HTR-8/SVneo (cell line): Measurements from ENCODE around the gene CCL3.
"Not testable (repeated sequence)": the region's sequence is repeated elsewhere in the genome, so short reads cannot be mapped to it uniquely, and the experiment has no call there.

Source experiments
- DNase-seq: peaks from one replicate; pipeline ENCODE4 v3.0.0; 2011; ENCODE audit warnings: low spot score, mixed read lengths; ENCODE audit not compliant: insufficient read length
- FAIRE-seq: peaks from 2 replicates; lab custom pipeline; 2011; peaks lifted over from hg19 to GRCh38; lab: Jason Lieb, UNC

Gene CCL3

GRCh38 chr17:36089888-36090836 lies at the start of gene CCL3:
Gene CCL3, minus strand, starts transcription at chr17:36090143. Its CDS starts 85 bp downstream, at chr17:36090058.
- no peak for FAIRE-seq
- no peak for DNase-seq

DNA sequence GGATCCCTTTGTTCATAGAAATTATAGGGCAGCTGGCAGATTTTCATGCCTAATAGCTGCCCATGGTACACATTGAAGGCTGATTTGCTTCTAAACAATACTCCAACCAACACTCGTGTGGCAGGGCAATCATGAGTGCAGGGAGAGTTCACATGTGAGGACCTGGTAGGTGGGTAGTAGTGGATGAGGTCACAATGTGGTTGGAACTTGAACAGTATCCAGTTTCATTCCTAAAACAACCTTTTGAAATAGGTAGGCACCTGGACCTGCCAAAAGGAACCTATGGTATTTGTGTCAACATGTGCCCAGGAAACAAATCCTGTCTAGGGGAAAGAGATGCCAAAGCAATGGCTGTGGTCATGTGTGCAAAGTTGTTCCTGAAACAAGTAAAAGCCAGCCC lies 46.5 kb upstream of the CCL3 start:
- FAIRE-seq (no peak), DNase-seq (no peak)

DNA sequence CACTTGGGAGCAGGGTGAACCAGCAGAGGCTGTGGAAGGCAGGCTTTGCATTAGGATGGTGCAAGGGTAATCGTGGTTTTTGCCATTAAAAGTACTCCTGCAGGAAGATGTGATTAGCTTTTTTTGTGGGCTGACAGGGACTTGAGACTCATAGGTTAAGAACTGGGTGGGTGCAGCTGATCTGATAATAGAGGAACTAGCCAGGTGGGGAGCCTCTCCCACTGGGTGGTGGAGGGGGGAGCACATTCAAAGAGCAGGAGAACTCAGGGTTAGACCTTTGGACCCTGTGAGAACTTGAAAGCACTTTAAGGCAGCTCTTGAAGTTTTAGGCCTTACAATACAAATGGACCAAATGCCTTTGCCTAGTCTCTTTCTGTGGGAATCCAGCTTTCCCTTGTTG lies 46.1 kb upstream of the CCL3 start:
- DNase-seq: no peak
- no peak for FAIRE-seq

GRCh38 chr17:36135465-36135864 lies 45.5 kb upstream of the CCL3 start:
- FAIRE-seq (no peak), DNase-seq (no peak)

DNA sequence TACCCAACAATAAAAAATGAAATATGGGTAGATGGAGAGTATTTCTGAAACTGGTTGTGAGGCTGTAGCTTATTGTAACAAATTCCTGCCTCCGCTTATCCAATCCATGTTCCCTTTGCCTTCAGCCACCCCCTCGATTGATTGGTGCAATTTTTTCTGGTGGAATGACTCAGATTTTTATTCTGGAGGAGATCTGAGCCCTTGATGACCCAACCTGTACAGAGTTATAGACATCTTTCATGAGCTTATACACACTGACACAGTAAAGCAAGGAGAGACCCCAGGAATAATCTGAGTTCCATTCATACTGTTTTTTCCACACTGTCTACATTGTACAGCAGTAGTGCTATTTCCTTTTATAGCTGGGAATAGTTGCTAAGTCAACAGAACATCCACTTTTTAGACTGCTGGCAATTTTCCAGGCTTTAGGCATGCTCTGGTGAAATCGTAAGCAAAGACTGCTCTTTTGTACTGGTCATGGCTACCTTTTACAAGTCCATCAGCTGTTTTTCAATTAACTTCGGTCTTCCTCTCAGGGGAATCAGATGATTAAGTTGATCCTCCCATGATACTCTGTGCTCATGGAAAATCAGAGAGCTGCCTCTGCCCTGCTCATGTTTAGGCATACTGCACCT lies 43.8 kb upstream of the CCL3 start:
- DNase-seq (no peak), FAIRE-seq (no peak)

DNA sequence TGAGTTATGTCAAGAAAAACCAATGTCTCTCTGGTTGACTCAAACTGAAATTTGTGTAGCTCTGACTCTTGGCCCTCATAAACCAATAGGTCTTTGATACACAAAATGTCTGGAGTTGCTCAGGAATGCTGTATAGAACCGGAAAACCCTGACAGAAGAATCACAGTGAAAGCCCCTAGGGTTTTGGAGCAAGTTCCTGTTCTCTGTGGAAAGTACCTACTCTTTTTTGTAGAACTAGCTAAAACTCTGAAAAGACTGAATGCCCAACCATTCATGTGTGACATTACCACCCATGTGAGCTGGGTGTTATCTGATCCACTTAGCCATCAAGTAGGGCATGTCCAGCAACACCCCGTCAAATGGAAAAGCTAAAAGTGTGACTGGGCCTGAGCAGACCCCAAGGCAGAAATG lies 42.5 kb upstream of the CCL3 start:
- no peak for FAIRE-seq
- DNase-seq: no peak

GRCh38 chr17:36131931-36132330 lies 42.0 kb upstream of the CCL3 start:
- no peak for FAIRE-seq

GRCh38 chr17:36131421-36131820 lies 41.5 kb upstream of the CCL3 start:
- DNase-seq: no peak
- no peak for FAIRE-seq

More at GRCh38 chr17:36131931-36132330, 42.0 kb upstream of the CCL3 start:
- no peak for DNase-seq

DNA sequence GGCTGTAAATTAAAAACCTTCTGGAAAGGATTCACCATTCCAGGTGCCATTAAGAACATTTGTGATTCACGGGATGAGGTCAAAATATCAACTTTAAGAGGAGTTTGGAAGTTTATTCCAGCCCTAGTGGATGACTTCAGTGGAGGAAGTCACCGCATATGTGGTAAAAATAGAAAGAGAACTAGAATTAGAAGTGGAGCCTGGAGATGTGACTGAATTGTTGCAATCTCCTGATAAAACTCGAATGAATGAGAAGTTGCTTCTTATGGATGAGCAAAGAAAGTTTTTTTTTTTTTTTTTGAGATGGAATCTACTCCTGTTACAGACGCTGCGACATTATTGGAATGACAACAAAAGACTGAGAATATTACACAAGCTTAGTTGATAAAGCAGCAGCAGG lies 40.4 kb upstream of the CCL3 start:
- DNase-seq (no peak), FAIRE-seq (no peak)

DNA sequence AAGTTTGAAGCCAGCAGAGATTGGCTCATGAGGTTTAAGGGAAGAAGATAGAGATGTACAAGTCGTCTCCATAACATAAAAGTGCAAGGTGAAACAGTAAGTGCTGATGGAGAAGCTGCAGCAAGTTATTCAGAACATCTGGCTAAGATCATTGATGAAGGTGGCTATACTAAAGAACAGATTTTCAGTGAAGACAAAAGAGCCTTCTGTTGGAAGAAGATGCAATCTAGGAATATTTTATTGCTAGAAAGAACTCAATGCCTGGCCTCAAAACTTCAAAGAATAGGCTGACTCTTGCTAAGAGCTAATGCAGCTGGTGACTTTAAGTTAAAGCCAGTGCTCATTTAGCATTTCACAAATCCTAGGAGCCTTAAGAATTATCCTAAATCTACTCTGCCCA lies 39.7 kb upstream of the CCL3 start:
- DNase-seq: no peak

GRCh38 chr17:36128411-36128978 lies 38.6 kb upstream of the CCL3 start:
- DNase-seq: no peak
- no peak for FAIRE-seq

More for the DNA sequence above, 39.7 kb upstream of the CCL3 start:
- FAIRE-seq: no peak

DNA sequence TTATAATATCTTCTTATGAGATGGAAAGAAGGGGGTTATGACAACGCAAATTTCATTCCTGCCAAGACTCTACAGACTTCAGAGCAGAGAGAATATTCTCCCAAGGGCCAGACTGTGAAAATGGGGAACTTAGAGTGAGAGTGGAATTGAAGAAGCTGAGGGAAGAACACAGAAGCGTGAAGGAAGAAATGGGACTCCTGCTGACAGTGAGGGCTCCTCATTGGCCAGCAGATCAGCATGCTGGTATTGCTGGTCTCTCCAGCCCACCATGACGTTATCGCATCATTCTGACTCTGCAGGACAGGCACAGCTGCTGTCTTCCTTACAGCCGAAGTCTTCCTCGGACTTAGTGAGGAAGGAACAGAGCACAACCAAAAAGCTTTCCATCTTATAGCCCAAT lies 38.0 kb upstream of the CCL3 start:
- FAIRE-seq: no peak
- no peak for DNase-seq

- no peak for FAIRE-seq
- no peak for DNase-seq
These were observed 37.4 kb upstream of the CCL3 start for GRCh38 chr17:36127199-36127893.

GRCh38 chr17:36124879-36125824 lies 35.2 kb upstream of the CCL3 start:
- DNase-seq: no peak
- FAIRE-seq: no peak

DNA sequence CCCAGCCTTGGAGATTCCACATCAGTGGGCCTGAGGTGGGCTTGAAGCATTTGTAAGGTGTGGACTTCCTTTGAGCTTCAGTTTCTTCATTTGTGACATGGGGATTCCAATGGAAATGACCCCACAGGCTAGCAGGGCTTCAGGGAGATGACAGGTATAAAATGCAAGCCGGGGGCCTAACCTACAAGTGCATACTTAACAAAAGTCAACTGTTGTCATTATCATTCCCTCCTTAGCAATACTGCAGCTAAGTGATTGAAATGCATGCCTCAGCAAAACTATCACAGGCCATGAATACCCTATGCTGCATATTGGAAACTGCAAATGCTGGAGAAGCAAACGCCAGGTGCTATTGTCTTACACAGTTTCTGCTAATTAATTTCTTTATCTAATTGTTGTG lies 33.5 kb upstream of the CCL3 start:
- no peak for FAIRE-seq
- no peak for DNase-seq

DNA sequence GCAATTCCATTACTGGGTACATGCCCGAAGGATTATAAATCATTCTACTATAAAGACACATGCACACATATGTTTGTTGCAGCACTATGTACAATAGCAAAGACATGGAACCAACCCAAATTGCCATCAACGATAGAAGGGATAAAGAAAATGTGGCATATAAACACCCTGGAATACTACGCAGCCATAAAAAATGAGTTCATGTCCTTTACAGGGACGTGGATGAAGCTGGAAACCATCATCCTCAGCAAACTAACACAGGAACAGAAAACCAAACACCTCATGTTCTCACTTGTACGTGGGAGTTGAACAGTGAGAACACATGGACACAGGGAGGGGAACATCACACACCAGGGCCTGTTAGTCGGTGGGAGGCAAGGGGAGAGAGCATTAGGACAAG lies 31.2 kb upstream of the CCL3 start:
- DNase-seq, FAIRE-seq: not testable (repeated sequence)

DNA sequence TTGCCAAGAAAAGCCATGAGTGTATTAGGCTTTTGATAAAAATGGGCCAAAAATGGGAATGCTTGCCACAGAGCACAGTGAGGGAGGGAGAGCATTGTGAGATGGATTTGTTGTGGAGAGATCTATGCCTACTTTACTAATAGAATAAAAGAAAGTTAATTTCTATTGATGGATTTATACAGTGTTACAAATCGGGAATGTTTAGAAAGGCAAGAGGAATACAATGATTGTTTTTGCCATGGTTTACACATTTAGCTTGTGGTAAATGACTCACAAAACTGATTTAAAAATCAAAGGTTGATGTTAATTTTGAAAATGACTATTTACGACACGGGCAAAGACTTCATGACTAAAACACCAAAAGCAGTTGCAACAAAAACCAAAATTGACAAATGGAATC lies 30.3 kb upstream of the CCL3 start:
- FAIRE-seq (no peak), DNase-seq (no peak)

GRCh38 chr17:36118477-36119353 lies 28.8 kb upstream of the CCL3 start:
- DNase-seq (no peak), FAIRE-seq (no peak)
